ENCODE data around the gene ABCB1. TPM values are rescaled to one million over a fixed set of nuclear protein-coding genes. Genes with fewer than 3 reads are reported as not detected.

The ABCB1 gene
- total RNA-seq, 2 donors from 2014 or later, result 26.1 to 32.5 TPM

DNA sequence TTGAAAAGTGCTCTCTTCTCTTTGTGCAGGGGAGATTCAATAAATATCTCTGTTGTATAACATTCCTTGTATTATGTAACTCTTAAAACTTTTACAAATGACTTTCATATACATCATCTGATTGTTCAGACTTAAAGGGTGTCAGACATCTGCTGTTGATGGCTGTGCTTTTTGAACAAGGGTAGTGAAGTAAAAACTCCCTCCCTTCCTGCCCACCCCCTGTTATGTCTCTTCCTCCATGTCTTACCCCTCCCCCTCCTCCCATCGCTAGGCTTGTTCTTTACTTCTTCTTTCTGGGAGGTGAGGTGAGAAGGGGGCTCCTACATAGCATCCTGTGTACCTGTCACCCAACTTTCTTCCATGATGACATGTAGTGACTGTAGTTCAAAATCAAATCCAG is 101.8 kb downstream of the ABCB1 start:
- ATAC-seq, result peak; percentile 33
- Mint-ChIP-seq H3K4me3 (no peak overlapping the region), H3K27me3 (no peaks in the 10 kb centered on the region), H3K4me1 (no peaks in the 10 kb centered on the region), H3K27ac (no peak overlapping the region), H3K36me3 (ENCODE audit: low read depth) (peaks cover 3% of the 10 kb centered on the region)
- DNase-seq, result no peak
- H3K9me3 ChIP-seq (ENCODE audit: control insufficient read depth, low read length, poor library complexity, severe bottlenecking), result no peaks in the 10 kb centered on the region

DNA sequence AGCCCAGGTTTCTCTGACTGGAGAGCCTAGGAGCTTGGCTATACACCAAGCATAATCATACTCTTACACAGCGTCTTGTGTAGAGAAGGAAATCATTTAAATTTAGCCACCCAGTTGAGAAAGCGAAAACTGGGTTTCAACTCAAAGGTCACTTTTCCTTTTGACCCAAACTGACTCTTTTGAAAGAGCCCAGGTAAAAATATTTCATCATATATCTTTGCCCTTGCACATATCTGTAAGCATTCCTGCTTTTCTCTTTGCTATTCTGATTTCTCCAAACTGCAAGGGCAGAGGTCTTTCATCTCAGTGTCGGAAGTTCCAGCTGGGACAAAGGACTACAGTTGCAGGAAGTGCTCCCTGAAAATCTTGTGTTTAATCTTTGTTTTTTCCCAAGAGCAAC is 103.2 kb downstream of the ABCB1 start:
- Mint-ChIP-seq H3K4me1 (no peaks in the 10 kb centered on the region), H3K27me3 (no peaks in the 10 kb centered on the region), H3K4me3 (no peak overlapping the region), H3K36me3 (ENCODE audit: low read depth) (peaks cover 3% of the 10 kb centered on the region), H3K27ac (no peak overlapping the region)
- DNase-seq (no peak), ATAC-seq (no peak)
- no peaks in the 10 kb centered on the region for H3K9me3 ChIP-seq (ENCODE audit: control insufficient read depth, low read length, poor library complexity, severe bottlenecking)

DNA sequence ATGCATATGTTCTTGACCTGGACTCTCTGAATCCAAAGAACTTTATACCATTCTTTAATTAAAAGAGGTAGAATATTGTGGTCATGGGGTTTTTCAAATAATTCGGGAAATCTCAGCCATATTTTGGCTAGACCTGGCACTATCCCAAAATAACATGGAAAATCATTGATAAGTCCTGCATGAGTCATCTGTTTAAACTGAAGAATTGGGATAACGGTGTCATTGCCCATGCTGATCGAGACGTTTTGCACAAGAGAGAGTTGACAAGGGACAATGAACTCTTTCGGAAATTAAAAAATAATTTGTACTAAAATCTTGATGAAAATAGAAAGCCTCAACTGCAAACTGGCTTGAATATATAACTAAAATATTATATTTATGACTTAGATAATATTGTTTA is 105.3 kb downstream of the ABCB1 start:
- Mint-ChIP-seq H3K4me3 (no peak overlapping the region), H3K4me1 (no peaks in the 10 kb centered on the region), H3K36me3 (ENCODE audit: low read depth) (no peaks in the 10 kb centered on the region), H3K27ac (no peak overlapping the region), H3K27me3 (no peaks in the 10 kb centered on the region)
- DNase-seq, result no peak
- H3K9me3 ChIP-seq (ENCODE audit: control insufficient read depth, low read length, poor library complexity, severe bottlenecking), result no peaks in the 10 kb centered on the region
- ATAC-seq, result no peak

DNA sequence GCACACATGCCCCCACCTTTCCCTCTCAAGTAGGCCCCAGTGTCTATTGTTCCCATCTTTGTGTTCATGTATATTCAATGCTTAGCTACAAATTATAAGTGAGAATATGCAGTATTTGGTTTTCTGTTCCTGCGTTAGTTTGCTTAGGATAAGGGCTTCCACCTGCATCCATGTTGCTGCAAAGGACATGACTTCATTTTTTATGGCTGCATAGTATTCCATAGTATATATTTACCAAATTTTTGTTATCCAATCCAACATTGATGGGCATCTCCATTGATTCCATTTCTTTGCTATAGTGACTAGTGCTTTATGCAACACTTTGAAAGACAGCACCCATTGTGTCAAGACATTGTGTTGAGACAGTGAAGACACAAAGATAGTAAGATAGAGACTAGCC is 106.2 kb downstream of the ABCB1 start:
- Mint-ChIP-seq H3K27ac (no peak overlapping the region), H3K27me3 (no peaks in the 10 kb centered on the region), H3K4me3 (no peak overlapping the region), H3K36me3 (ENCODE audit: low read depth) (no peaks in the 10 kb centered on the region), H3K4me1 (no peaks in the 10 kb centered on the region)
- ATAC-seq (no peak), DNase-seq (no peak)
- no peaks in the 10 kb centered on the region for H3K9me3 ChIP-seq (ENCODE audit: control insufficient read depth, low read length, poor library complexity, severe bottlenecking)

DNA sequence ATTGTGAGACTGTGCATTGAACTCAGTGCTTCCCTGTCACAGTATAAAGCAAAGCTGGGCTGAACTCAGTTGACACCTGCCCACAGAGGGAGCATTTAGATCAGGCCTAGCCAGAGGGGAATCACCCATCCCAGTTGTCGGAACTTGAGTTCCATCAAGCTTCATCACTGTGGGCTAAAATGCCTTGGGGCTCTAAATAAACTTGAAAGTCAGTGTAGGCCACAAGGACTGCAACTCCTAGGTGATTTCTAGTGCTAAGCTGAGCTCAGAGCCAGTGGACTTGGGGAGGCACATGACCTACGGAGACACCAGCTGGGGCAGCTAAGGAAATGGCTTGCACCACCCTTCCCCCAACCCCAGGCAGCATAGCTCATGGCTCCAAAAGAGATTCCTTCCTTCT is 117.6 kb downstream of the ABCB1 start:
- Mint-ChIP-seq H3K36me3 (ENCODE audit: low read depth) (peaks cover 4% of the 10 kb centered on the region), H3K4me1 (no peaks in the 10 kb centered on the region), H3K4me3 (no peak overlapping the region), H3K27ac (no peak overlapping the region), H3K27me3 (no peaks in the 10 kb centered on the region)
- DNase-seq (no peak), ATAC-seq (no peak)
- H3K9me3 ChIP-seq (ENCODE audit: control insufficient read depth, low read length, poor library complexity, severe bottlenecking), result no peaks in the 10 kb centered on the region

DNA sequence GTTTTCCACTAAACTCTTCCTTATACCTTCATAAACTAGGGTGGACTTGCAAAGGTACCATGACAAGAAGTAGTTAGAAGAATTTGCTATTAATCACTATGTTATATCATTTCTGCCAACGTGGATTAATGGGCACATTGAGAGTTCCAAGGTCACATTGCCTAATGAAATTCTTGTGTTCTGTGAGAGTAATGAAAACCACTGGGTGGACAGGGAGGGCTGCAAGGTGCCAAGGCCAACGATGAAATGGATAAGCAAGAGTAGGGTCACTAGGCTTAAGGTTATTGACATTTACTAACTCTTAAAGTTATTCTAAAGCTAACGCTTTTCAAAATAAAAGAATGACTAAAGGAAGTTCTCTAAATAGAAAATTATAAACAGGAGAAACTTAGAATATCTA is 118.6 kb downstream of the ABCB1 start:
- peaks cover 5% of the 10 kb centered on the region for H3K36me3 Mint-ChIP-seq (ENCODE audit: low read depth)
- no peak overlapping the region for H3K4me3 Mint-ChIP-seq
- H3K27me3 Mint-ChIP-seq, result peaks cover 7% of the 10 kb centered on the region
- DNase-seq, result no peak
- H3K27ac Mint-ChIP-seq, result no peak overlapping the region
- no peaks in the 10 kb centered on the region for H3K4me1 Mint-ChIP-seq
- ATAC-seq, result no peak
- H3K9me3 ChIP-seq (ENCODE audit: control insufficient read depth, low read length, poor library complexity, severe bottlenecking), result no peaks in the 10 kb centered on the region

DNA sequence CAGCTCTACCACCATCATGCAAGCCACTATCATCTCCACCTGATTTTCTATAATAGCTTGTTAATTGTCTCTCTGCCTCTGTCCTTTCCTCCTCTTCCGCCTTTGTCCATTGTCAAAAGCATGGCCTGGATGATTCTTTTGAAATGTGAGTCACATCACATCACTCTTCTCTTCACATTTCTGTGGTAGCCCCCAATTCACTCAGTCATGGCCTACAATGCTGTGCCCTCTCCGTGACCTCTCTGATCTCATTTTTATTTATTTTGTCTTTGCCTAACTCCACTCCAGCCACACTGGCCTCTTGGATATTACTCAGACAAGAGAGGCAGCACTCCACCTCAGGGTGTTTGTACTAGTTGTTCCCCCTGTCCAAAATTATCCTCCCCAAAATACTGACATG is 120.3 kb downstream of the ABCB1 start:
- Mint-ChIP-seq H3K4me1 (peaks cover 3% of the 10 kb centered on the region), H3K36me3 (ENCODE audit: low read depth) (peaks cover 6% of the 10 kb centered on the region), H3K4me3 (no peak overlapping the region), H3K27ac (no peak overlapping the region), H3K27me3 (peaks cover 18% of the 10 kb centered on the region)
- H3K9me3 ChIP-seq (ENCODE audit: control insufficient read depth, low read length, poor library complexity, severe bottlenecking), result no peaks in the 10 kb centered on the region
- DNase-seq (no peak), ATAC-seq (no peak)

DNA sequence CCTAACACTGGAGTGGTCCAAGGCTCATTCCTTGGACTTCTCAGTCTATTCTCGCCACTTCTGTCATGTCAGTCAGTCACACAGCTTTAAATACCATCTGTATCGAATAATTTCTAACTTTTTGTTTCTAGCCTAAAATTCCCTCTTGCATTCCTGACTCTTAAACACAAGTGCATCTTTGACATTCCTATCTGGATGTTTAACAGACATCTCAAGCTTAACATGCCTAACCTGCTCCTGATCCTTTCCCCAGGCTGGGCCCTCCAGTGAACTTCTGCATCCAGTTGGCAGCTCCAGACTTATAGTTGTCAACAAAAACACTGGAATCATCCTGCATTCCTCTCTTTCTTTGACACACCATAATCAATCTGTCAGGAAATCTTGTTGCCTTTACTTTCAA is 120.7 kb downstream of the ABCB1 start:
- ATAC-seq (no peak), DNase-seq (no peak)
- Mint-ChIP-seq H3K27ac (no peak overlapping the region), H3K4me1 (peaks cover 5% of the 10 kb centered on the region), H3K4me3 (no peak overlapping the region), H3K36me3 (ENCODE audit: low read depth) (peaks cover 6% of the 10 kb centered on the region), H3K27me3 (peaks cover 19% of the 10 kb centered on the region)
- no peaks in the 10 kb centered on the region for H3K9me3 ChIP-seq (ENCODE audit: control insufficient read depth, low read length, poor library complexity, severe bottlenecking)

DNA sequence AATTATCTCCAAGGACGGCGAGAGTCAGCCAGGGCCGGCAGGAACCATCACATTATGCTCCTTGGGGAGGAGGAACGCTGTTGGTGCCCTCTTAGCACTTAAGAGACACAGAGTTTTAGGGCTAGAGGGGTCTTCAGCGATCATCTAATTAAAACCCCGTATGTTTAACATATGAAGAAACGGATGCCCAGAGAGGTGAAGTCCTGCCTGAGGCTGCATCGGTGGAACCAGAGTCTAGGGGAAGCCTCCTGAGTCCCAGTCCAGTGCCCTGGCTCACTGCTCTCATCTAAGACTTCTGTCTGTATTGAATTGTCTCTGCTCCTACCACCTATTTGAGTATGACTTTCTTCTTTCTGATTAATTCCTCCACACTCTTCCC is 124.5 kb downstream of the ABCB1 start:
- Mint-ChIP-seq H3K27me3 (peaks cover 41% of the 10 kb centered on the region), H3K36me3 (ENCODE audit: low read depth) (peaks cover 5% of the 10 kb centered on the region), H3K4me3 (peak overlapping the region; percentile 75), H3K4me1 (peaks cover 10% of the 10 kb centered on the region), H3K27ac (no peak overlapping the region)
- DNase-seq, result no peak
- no peak for ATAC-seq
- H3K9me3 ChIP-seq (ENCODE audit: control insufficient read depth, low read length, poor library complexity, severe bottlenecking), result no peaks in the 10 kb centered on the region

DNA sequence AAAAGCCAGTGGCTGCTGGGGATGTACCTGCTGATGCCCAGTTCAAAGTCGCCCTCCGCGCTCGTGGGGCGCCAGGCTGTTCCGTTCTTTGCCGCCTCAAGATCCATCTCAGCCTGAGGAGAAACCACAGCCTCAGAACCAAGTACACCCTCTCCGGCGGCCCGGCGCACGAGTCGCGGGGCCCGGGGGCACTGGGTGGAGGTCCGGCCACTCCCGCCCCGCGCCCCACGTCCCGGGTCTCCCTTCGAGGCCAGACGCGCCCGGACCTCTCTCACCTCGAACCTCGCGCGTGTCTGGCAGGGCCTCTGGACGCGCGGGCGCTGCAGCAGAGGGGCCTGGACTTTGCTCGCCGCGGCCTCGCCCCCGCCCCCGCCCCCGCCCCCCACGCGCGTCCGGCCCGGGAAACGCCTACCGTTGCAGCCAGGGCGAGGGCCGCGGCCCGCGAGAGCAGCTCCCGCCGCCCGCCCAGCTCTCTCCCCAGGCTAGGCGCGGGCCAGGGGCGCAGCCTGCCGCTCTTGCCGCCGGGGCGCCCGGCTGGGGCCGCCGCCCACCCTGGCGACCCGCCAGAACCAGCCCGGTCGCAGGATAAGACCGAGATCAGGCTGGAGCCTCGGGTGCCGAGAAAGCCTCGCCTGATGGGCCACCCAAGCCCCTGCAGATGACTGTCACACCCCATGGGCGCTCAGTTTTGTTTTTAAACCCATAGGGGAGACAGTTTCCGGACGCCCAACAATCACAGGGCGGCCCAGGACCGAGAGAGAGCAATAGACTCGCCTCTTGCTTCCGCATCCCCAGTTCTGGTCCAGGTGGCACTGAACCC is 125.1 kb downstream of the ABCB1 start, which contains the start of gene ABCB4:
ABCB4 (minus strand) TSS at position 322 of the 820 bp plus-strand sequence; CDS start at position 107, 215 bp downstream.
- H3K27me3 Mint-ChIP-seq, result peaks cover 41% of the 10 kb centered on the region
- H3K4me3 Mint-ChIP-seq, result peak within 1 kb of the TSS; percentile 81
- ATAC-seq (peak; percentile 22), DNase-seq (no peak)
- peaks cover 10% of the 10 kb centered on the region for H3K4me1 Mint-ChIP-seq
- peak within 1 kb of the TSS; percentile 56 for H3K27ac Mint-ChIP-seq
- H3K9me3 ChIP-seq (ENCODE audit: control insufficient read depth, low read length, poor library complexity, severe bottlenecking), result no peaks in the 10 kb centered on the region
- H3K36me3 Mint-ChIP-seq (ENCODE audit: low read depth), result peaks cover 5% of the 10 kb centered on the region

DNA sequence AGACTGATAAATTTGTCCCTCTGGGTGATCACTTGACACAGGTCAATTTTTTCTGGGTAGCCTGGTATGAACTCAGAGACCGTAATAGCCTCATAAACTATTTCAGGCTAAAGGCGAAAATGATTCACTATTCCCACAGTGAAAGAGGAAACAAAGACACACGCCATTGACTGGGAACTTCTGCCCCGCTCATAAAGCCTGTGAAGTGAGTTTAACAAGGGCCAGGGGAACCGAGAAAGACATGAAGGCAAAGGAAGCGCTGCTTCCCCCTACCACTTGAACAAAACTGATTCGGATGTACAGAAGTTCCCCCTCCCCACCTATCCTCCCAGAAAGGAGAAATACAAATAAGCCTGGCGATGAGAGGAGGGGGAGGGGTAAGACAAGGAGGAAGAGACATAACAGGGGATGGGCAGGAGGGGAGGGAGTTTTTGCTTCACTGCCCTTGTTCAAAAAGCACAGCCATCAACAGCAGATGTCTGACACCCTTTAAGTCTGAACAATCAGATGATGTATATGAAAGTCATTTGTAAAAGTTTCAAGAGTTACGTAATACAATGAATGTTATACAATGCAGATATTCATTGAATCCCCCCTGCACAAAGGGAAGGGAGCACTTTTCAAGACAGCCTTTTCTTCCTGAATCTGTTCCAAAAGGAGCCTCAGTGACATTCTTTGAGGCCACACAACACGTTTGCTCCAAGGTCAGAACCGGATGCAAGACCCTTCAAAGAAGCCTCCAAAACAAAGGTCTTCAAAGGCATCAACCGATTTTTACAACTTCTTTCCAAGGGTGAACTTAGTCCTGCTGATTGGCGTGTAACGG is 125.9 kb downstream of the ABCB1 start:
- DNase-seq (no peak), ATAC-seq (peak; percentile 66)
- Mint-ChIP-seq H3K27ac (peak overlapping the region; percentile 56), H3K36me3 (ENCODE audit: low read depth) (peaks cover 5% of the 10 kb centered on the region), H3K27me3 (peaks cover 41% of the 10 kb centered on the region), H3K4me3 (peak overlapping the region; percentile 81), H3K4me1 (peaks cover 10% of the 10 kb centered on the region)
- no peaks in the 10 kb centered on the region for H3K9me3 ChIP-seq (ENCODE audit: control insufficient read depth, low read length, poor library complexity, severe bottlenecking)

DNA sequence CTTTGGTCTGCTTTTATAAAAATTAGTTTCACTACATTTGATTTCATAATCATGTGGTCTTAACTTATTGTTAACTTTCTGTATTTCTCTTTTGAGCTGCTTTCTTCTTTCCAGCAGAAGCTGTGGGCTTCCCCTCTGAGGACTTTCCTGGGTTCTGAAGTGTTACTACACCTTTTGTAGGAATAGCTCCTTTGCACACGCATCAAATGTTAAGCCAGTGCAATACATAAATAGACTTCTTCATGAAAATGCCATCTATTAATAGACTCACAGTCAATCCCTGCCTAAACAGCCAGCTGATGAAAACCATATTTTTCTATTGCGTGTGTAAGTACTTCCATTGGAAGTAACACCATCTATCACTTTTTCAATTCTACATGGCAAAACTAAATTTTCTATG is 126.7 kb downstream of the ABCB1 start:
- Mint-ChIP-seq H3K36me3 (ENCODE audit: low read depth) (peaks cover 5% of the 10 kb centered on the region), H3K4me1 (peaks cover 10% of the 10 kb centered on the region), H3K27me3 (peaks cover 41% of the 10 kb centered on the region), H3K27ac (peak overlapping the region; percentile 56), H3K4me3 (no peak overlapping the region)
- ATAC-seq (no peak), DNase-seq (no peak)
- no peaks in the 10 kb centered on the region for H3K9me3 ChIP-seq (ENCODE audit: control insufficient read depth, low read length, poor library complexity, severe bottlenecking)

DNA sequence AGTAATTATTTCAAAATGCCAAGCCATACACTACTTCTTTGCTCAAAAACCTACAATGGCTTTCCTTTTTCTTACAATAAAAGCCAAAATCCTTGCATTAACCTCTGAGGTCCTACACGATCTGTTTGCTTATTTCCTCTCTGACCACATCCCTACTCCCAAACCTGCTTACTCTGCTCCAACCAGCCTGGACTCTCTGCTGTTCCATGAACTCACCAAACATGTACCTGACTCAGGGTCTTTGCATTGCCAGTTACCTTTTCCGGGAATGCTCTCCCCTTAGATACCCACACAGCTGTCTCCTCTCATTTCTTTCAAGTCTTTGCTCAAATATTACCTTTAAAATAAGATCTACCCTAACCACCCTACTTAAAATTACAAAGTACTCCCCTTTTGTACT is 127.5 kb downstream of the ABCB1 start:
- no peak overlapping the region for H3K4me3 Mint-ChIP-seq
- H3K27ac Mint-ChIP-seq, result no peak overlapping the region
- H3K27me3 Mint-ChIP-seq, result peaks cover 41% of the 10 kb centered on the region
- H3K36me3 Mint-ChIP-seq (ENCODE audit: low read depth), result peaks cover 5% of the 10 kb centered on the region
- ATAC-seq, result no peak
- no peaks in the 10 kb centered on the region for H3K9me3 ChIP-seq (ENCODE audit: control insufficient read depth, low read length, poor library complexity, severe bottlenecking)
- DNase-seq, result no peak
- H3K4me1 Mint-ChIP-seq, result peaks cover 10% of the 10 kb centered on the region
